Measurements from ENCODE around the gene ZBTB8A. TPM values are rescaled to one million over a fixed set of nuclear protein-coding genes. Genes with fewer than 3 reads are reported as not detected.

Gene ZBTB8A
- total RNA-seq, 2 experiments from 2014 or later, result 0.29 to 0.54 TPM

- Histone ChIP-seq H3K9me3 (ENCODE audit: low read length) (no peaks in the 10 kb centered on the region), H2AFZ (ENCODE audit: low read length) (no peak overlapping the region), H3K4me3 (ENCODE audit: low read depth, low read length, poor library complexity, severe bottlenecking) (no peak overlapping the region), H3K79me2 (ENCODE audit: insufficient read depth, low read depth, low read length) (no peaks in the 10 kb centered on the region), H3K9me2 (ENCODE audit: insufficient read depth, low read length) (no peaks in the 10 kb centered on the region), H3K36me3 (ENCODE audit: insufficient read depth, low read length) (no peaks in the 10 kb centered on the region), H3K4me2 (ENCODE audit: low read length) (no peak overlapping the region), H4K20me1 (ENCODE audit: insufficient read depth, low read length) (no peaks in the 10 kb centered on the region), H3K27ac (ENCODE audit: low read depth, low read length, poor library complexity, severe bottlenecking) (no peak overlapping the region), H3K4me1 (ENCODE audit: insufficient read depth, low read length, poor library complexity, severe bottlenecking) (no peaks in the 10 kb centered on the region)
- TF ChIP-seq CTCF (conservative IDR thresholded peaks at IDR 0.05; ENCODE audit: low read length), result no peak
- no peak for TF ChIP-seq EZH2phosphoT487 (IDR thresholded peaks at IDR 0.05; ENCODE audit: borderline replicate concordance, low read depth, low read length)
- CTCF ChIA-PET (ENCODE audit: unreplicated experiment), result no interaction called here
- DNase-seq (ENCODE audit: low spot score), result no peak
- intact Hi-C loops (cut with micrococcal nuclease; ENCODE audit: unreplicated experiment), result no loop called here
- POLR2A ChIA-PET, result interaction anchor here (0.7 to 1.4 kb wide), 3 partner anchors 13 to 60 kb away, joined by 3 to 5 read pairs (median 3); no protein-coding TSS in a partner anchor
- BruUV-seq (replicated peaks), result no TSS peak
Measured at GRCh38 chr1:32609180-32609579, 70.0 kb downstream of the ZBTB8A start.

GRCh38 chr1:32611859-32612188, 72.6 kb downstream of the ZBTB8A start:
- H3K9me2 ChIP-seq (ENCODE audit: insufficient read depth, low read length), result no peaks in the 10 kb centered on the region
- no peak overlapping the region for H3K27ac ChIP-seq (ENCODE audit: low read depth, low read length, poor library complexity, severe bottlenecking)
- POLR2A ChIA-PET, result no interaction called here
- no TSS peak for BruUV-seq (replicated peaks)
- no peaks in the 10 kb centered on the region for H4K20me1 ChIP-seq (ENCODE audit: insufficient read depth, low read length)
- H3K9me3 ChIP-seq (ENCODE audit: low read length), result no peaks in the 10 kb centered on the region
- intact Hi-C loops (cut with micrococcal nuclease; ENCODE audit: unreplicated experiment), result no loop called here
- H3K4me2 ChIP-seq (ENCODE audit: low read length), result 0 out of 2 replicates have a peak overlapping the region, but pooled peaks have one; percentile 12
- H3K79me2 ChIP-seq (ENCODE audit: insufficient read depth, low read depth, low read length), result no peaks in the 10 kb centered on the region
- no peaks in the 10 kb centered on the region for H3K4me1 ChIP-seq (ENCODE audit: insufficient read depth, low read length, poor library complexity, severe bottlenecking)
- H3K36me3 ChIP-seq (ENCODE audit: insufficient read depth, low read length), result no peaks in the 10 kb centered on the region
- CTCF ChIA-PET (ENCODE audit: unreplicated experiment), result no interaction called here
- no peak overlapping the region; the same call in 1 of the 2 replicates for H2AFZ ChIP-seq (ENCODE audit: low read length)
- no peak for DNase-seq (ENCODE audit: low spot score)
- no peak for TF ChIP-seq CTCF (conservative IDR thresholded peaks at IDR 0.05; ENCODE audit: low read length)
- no peak for TF ChIP-seq EZH2phosphoT487 (IDR thresholded peaks at IDR 0.05; ENCODE audit: borderline replicate concordance, low read depth, low read length)
- no peak overlapping the region for H3K4me3 ChIP-seq (ENCODE audit: low read depth, low read length, poor library complexity, severe bottlenecking)

GRCh38 chr1:32612189-32612881, 73.1 kb downstream of the ZBTB8A start:
- Histone ChIP-seq H3K4me3 (ENCODE audit: low read depth, low read length, poor library complexity, severe bottlenecking) (no peak overlapping the region), H3K9me2 (ENCODE audit: insufficient read depth, low read length) (no peaks in the 10 kb centered on the region), H3K79me2 (ENCODE audit: insufficient read depth, low read depth, low read length) (no peaks in the 10 kb centered on the region), H3K9me3 (ENCODE audit: low read length) (no peaks in the 10 kb centered on the region), H3K4me1 (ENCODE audit: insufficient read depth, low read length, poor library complexity, severe bottlenecking) (no peaks in the 10 kb centered on the region), H2AFZ (ENCODE audit: low read length) (peak overlapping the region; percentile 32; the same call in 1 of the 2 replicates), H4K20me1 (ENCODE audit: insufficient read depth, low read length) (no peaks in the 10 kb centered on the region), H3K36me3 (ENCODE audit: insufficient read depth, low read length) (no peaks in the 10 kb centered on the region), H3K4me2 (ENCODE audit: low read length) (0 out of 2 replicates have a peak overlapping the region, but pooled peaks have one; percentile 12), H3K27ac (ENCODE audit: low read depth, low read length, poor library complexity, severe bottlenecking) (no peak overlapping the region)
- POLR2A ChIA-PET, result no interaction called here
- BruUV-seq (replicated peaks), result no TSS peak
- no peak for TF ChIP-seq CTCF (conservative IDR thresholded peaks at IDR 0.05; ENCODE audit: low read length)
- no peak for TF ChIP-seq EZH2phosphoT487 (IDR thresholded peaks at IDR 0.05; ENCODE audit: borderline replicate concordance, low read depth, low read length)
- intact Hi-C loops (cut with micrococcal nuclease; ENCODE audit: unreplicated experiment), result no loop called here
- CTCF ChIA-PET (ENCODE audit: unreplicated experiment), result no interaction called here
- DNase-seq (ENCODE audit: low spot score), result no peak
